ENCODE data around the gene WDR38. TPM values are rescaled to one million over a fixed set of nuclear protein-coding genes. Genes with fewer than 3 reads are reported as not detected.

Gene WDR38
- total and polyA plus RNA-seq, 9 of the 15 experiments (the other 6 are each of a cell fraction or from before 2014, with no cell fraction given): not detected

DNA sequence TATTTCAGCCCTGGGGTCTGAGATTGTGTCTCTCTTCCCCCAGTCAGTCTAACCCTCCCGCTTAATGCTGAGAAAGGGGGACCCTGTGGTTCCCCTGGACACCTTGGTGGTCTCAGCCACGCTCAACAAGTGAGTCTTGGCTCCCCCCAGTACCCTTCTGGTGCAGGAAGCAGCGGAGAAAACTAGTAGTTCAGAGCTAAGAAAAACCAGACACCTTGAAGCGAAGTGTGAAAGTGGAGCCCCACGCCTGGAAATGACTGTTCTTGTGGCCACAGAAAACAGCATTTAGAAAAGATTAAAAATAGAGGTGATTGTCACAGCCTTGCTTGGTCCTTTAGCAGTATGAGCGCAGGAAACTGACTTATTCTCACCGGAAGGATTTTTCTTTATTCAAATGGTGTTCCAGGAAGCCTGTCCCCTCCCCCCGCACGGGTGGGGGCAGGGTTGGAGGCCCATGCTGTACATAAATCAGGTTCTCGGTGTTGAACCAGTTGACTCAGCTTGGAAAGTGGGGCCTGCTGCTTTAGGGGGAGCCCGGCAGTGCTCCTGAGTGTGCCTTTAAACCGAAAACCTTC, 16.8 kb downstream of the WDR38 start (continued):
- TF ChIP-seq POLR2AphosphoS2 (IDR thresholded peaks at IDR 0.05; ENCODE audit: low read length): no peak
- TF ChIP-seq ARID1B (IDR thresholded peaks at IDR 0.05): 0 out of 2 replicates have a peak, but pooled peaks have one; percentile 23
- TF ChIP-seq NR4A1 (CRISPR knock-in tag; IDR thresholded peaks at IDR 0.05): no peak
- no peak for TF ChIP-seq NR4A1 (tag; IDR thresholded peaks at IDR 0.05)
- TF ChIP-seq KDM5B (IDR thresholded peaks at IDR 0.05; ENCODE audit: insufficient replicate concordance, low read depth, low read length): peak; percentile 44
- TF ChIP-seq, protein P1, sequence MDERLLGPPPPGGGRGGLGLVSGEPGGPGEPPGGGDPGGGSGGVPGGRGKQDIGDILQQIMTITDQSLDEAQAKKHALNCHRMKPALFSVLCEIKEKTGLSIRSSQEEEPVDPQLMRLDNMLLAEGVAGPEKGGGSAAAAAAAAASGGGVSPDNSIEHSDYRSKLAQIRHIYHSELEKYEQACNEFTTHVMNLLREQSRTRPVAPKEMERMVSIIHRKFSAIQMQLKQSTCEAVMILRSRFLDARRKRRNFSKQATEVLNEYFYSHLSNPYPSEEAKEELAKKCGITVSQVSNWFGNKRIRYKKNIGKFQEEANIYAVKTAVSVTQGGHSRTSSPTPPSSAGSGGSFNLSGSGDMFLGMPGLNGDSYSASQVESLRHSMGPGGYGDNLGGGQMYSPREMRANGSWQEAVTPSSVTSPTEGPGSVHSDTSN (CRISPR knock-in tag; IDR thresholded peaks at IDR 0.05; ENCODE audit: low read depth): no peak
- TF ChIP-seq, protein P1 (tag; conservative IDR thresholded peaks at IDR 0.05; ENCODE audit: low read depth): peak; percentile 70
- TF ChIP-seq, protein P2, sequence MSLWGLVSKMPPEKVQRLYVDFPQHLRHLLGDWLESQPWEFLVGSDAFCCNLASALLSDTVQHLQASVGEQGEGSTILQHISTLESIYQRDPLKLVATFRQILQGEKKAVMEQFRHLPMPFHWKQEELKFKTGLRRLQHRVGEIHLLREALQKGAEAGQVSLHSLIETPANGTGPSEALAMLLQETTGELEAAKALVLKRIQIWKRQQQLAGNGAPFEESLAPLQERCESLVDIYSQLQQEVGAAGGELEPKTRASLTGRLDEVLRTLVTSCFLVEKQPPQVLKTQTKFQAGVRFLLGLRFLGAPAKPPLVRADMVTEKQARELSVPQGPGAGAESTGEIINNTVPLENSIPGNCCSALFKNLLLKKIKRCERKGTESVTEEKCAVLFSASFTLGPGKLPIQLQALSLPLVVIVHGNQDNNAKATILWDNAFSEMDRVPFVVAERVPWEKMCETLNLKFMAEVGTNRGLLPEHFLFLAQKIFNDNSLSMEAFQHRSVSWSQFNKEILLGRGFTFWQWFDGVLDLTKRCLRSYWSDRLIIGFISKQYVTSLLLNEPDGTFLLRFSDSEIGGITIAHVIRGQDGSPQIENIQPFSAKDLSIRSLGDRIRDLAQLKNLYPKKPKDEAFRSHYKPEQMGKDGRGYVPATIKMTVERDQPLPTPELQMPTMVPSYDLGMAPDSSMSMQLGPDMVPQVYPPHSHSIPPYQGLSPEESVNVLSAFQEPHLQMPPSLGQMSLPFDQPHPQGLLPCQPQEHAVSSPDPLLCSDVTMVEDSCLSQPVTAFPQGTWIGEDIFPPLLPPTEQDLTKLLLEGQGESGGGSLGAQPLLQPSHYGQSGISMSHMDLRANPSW (CRISPR knock-in tag; IDR thresholded peaks at IDR 0.05): no peak
- no peak for TF ChIP-seq NFE2 (IDR thresholded peaks at IDR 0.05; ENCODE audit: low read depth)
- TF ChIP-seq JUND (IDR thresholded peaks at IDR 0.05; ENCODE audit: borderline replicate concordance, low read depth, low read length): peak; percentile 32
- TF ChIP-seq JUND (tag; IDR thresholded peaks at IDR 0.05; ENCODE audit: borderline replicate concordance, low read depth, low read length): no peak; the same call in 2 of the 3 replicates
- TF ChIP-seq ZNF586 (CRISPR knock-in tag; conservative IDR thresholded peaks at IDR 0.05): no peak
- TF ChIP-seq WHSC1 (IDR thresholded peaks at IDR 0.05; ENCODE audit: low read length): no peak
- TF ChIP-seq CTBP1 (IDR thresholded peaks at IDR 0.05; ENCODE audit: borderline replicate concordance): no peak
- TF ChIP-seq SMC3 (conservative IDR thresholded peaks at IDR 0.05; ENCODE audit: insufficient read depth, low read depth, low read length): no peak
- TF ChIP-seq MYC (IDR thresholded peaks at IDR 0.05; ENCODE audit: low read depth, low read length): peak; percentile 78
- no peak for TF ChIP-seq MYC (CRISPR knock-in tag; IDR thresholded peaks at IDR 0.05; ENCODE audit: borderline replicate concordance, low read depth)
- TF ChIP-seq, protein P3, sequence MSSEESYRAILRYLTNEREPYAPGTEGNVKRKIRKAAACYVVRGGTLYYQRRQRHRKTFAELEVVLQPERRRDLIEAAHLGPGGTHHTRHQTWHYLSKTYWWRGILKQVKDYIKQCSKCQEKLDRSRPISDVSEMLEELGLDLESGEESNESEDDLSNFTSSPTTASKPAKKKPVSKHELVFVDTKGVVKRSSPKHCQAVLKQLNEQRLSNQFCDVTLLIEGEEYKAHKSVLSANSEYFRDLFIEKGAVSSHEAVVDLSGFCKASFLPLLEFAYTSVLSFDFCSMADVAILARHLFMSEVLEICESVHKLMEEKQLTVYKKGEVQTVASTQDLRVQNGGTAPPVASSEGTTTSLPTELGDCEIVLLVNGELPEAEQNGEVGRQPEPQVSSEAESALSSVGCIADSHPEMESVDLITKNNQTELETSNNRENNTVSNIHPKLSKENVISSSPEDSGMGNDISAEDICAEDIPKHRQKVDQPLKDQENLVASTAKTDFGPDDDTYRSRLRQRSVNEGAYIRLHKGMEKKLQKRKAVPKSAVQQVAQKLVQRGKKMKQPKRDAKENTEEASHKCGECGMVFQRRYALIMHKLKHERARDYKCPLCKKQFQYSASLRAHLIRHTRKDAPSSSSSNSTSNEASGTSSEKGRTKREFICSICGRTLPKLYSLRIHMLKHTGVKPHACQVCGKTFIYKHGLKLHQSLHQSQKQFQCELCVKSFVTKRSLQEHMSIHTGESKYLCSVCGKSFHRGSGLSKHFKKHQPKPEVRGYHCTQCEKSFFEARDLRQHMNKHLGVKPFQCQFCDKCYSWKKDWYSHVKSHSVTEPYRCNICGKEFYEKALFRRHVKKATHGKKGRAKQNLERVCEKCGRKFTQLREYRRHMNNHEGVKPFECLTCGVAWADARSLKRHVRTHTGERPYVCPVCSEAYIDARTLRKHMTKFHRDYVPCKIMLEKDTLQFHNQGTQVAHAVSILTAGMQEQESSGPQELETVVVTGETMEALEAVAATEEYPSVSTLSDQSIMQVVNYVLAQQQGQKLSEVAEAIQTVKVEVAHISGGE (CRISPR knock-in tag; IDR thresholded peaks at IDR 0.05): peak; percentile 45 to 69 (median 65); a peak in 5 of 6 replicates
- TF ChIP-seq SIN3A (IDR thresholded peaks at IDR 0.05; ENCODE audit: borderline replicate concordance in 2 of 2, control insufficient read depth in 1 of 2, low read depth in 2 of 2, low read length in 2 of 2): peak; percentile 54 to 63; a peak in 2 of 4 replicates

All from K562 (cell line).